HepG2 (cell line): ENCODE results near the gene NDUFS7. TPM values are rescaled to one million over a fixed set of nuclear protein-coding genes. Genes with fewer than 3 reads are reported as not detected.
A peak's percentile ranks its signal among the peaks of the same experiment; 100 is the strongest.

Experiments used
- CHD2 ChIP-seq: IDR thresholded peaks from 2 replicates; pipeline ENCODE4 v1.6.1; 2011; ENCODE audit warnings: low read depth, low read length, improper control_type of control experiment
- DNMT1 ChIP-seq: sonication (generic); formaldehyde crosslinking; IDR thresholded peaks from 2 replicates; pipeline ENCODE4 v1.5.1; 2020; ENCODE audit warnings: mild to moderate bottlenecking, missing genetic modification reagents
- E2F5 ChIP-seq: sonication (generic); formaldehyde crosslinking; conservative IDR thresholded peaks from 2 replicates; pipeline ENCODE4 v1.4.0; 2020; ENCODE audit warnings: missing genetic modification reagents
- FLYWCH1 ChIP-seq: sonication (generic); formaldehyde crosslinking; IDR thresholded peaks from 2 replicates; pipeline ENCODE4 v1.8.1; 2023; ENCODE audit warnings: mild to moderate bottlenecking, missing genetic modification reagents
- GLI4 ChIP-seq: sonication (generic); formaldehyde crosslinking; IDR thresholded peaks from 2 replicates; pipeline ENCODE4 v1.5.1; 2020; ENCODE audit warnings: missing genetic modification reagents, mild to moderate bottlenecking, moderate library complexity, borderline replicate concordance
- SPEN ChIP-seq: sonication (generic); formaldehyde crosslinking; IDR thresholded peaks from 2 replicates; pipeline ENCODE4 v1.5.1; 2020; ENCODE audit warnings: low read depth, mild to moderate bottlenecking, missing genetic modification reagents
- ZNF138 ChIP-seq: sonication (generic); formaldehyde crosslinking; IDR thresholded peaks from 2 replicates; pipeline ENCODE4 v1.5.0; 2020; ENCODE audit warnings: mild to moderate bottlenecking, low read depth, missing genetic modification reagents
- ZNF281 ChIP-seq: sonication (generic); formaldehyde crosslinking; IDR thresholded peaks from 2 replicates; pipeline ENCODE4 v1.4.0; 2020; ENCODE audit warnings: missing genetic modification reagents, borderline replicate concordance
- ZNF441 ChIP-seq: sonication (generic); formaldehyde crosslinking; IDR thresholded peaks from 2 replicates; pipeline ENCODE4 v1.7.0; 2021; ENCODE audit warnings: missing genetic modification reagents, borderline replicate concordance
- ZNF607 ChIP-seq: sonication (generic); formaldehyde crosslinking; IDR thresholded peaks from 2 replicates; pipeline ENCODE4 v1.5.1; 2020; ENCODE audit warnings: missing genetic modification reagents, mild to moderate bottlenecking, borderline replicate concordance
- ZNF616 ChIP-seq: sonication (generic); formaldehyde crosslinking; IDR thresholded peaks from 2 replicates; pipeline ENCODE4 v1.5.0; 2020; ENCODE audit warnings: low read depth, mild to moderate bottlenecking, missing genetic modification reagents
- ZNF639 ChIP-seq: conservative IDR thresholded peaks from 2 replicates; pipeline ENCODE4 v1.6.1; 2018; ENCODE audit warnings: missing genetic modification reagents
- ZNF777 ChIP-seq: sonication (generic); formaldehyde crosslinking; IDR thresholded peaks from 2 replicates; pipeline ENCODE4 v1.4.0; 2020; ENCODE audit warnings: missing genetic modification reagents
- ZXDC ChIP-seq: sonication (generic); formaldehyde crosslinking; IDR thresholded peaks from 2 replicates; pipeline ENCODE4 v1.5.0; 2020; ENCODE audit warnings: mild to moderate bottlenecking, missing genetic modification reagents
- polyA plus RNA-seq, 8 experiments: library from polyadenylated mRNA; depleted of rRNA in 3 of 8; stranded (reverse) in 7 of 8; unstranded in 1 of 8; fragments of >200 nt; fragmentation: Illumina TruSeq in 4 of 8; extraction: Trizol in 4 of 8; gene quantifications; 2 replicates each; pipeline versions ENCODE4 v1.2.1 to v1.2.3, GENCODE V29; 2011 to 2016; ENCODE audit warnings: low read depth in 4 of 8, missing spikeins in 1 of 8, mixed read lengths in 1 of 8; ENCODE audit not compliant: insufficient read depth in 1 of 8
- total RNA-seq, 5 experiments: library from RNA; depleted of rRNA; stranded (reverse); fragments of >200 nt; fragmentation: Illumina TruSeq; extraction: Trizol; gene quantifications; 2 replicates each; pipeline ENCODE4 v1.2.3, GENCODE V29; 2016; ENCODE audit warnings: low read depth in 1 of 5
- TF ChIP-seq, protein P1 (sequence below), 2 experiments: sonication (generic) in 1 of 2; formaldehyde crosslinking in 1 of 2; IDR thresholded peaks; 2 replicates each; pipeline versions ENCODE4 v1.4.0 to v1.6.1; 2018 to 2020; ENCODE audit warnings: missing genetic modification reagents in 2 of 2, borderline replicate concordance in 1 of 2, low read depth in 1 of 2, mild to moderate bottlenecking in 1 of 2, missing biosample characterization in 1 of 2
- TF ChIP-seq, protein P2 (sequence below): IDR thresholded peaks from 2 replicates; pipeline ENCODE4 v1.6.1; 2016; ENCODE audit warnings: missing compliant biosample characterization, missing genetic modification reagents, borderline replicate concordance

Gene NDUFS7
- total and polyA plus RNA-seq, 2 of the 13 experiments (the other 11 are each of a cell fraction or from before 2014, with no cell fraction given): 34.3 to 66.9 TPM

GRCh38 chr19:1401138-1401888 is 17.6 kb downstream of the NDUFS7 start, which contains the start of gene GAMT (continued):
- TF ChIP-seq ZNF777 (CRISPR knock-in tag) (peak; percentile 70), DNMT1 (CRISPR knock-in tag) (0 out of 2 replicates have a peak, but pooled peaks have one; percentile 40), CHD2 (peak; percentile 68; the same call in 1 of the 2 replicates), ZNF607 (CRISPR knock-in tag) (peak; percentile 84; the same call in 1 of the 2 replicates), ZNF616 (CRISPR knock-in tag) (peak; percentile 47; the same call in 1 of the 2 replicates), ZXDC (CRISPR knock-in tag) (no peak; the same call in none of the 2 replicates), ZNF281 (CRISPR knock-in tag) (peak; percentile 11; the same call in 1 of the 2 replicates), ZNF441 (0 out of 2 replicates have a peak, but pooled peaks have one; percentile 28), E2F5 (CRISPR knock-in tag) (peak; percentile 31; the same call in 1 of the 2 replicates), ZNF138 (CRISPR knock-in tag) (no peak), SPEN (CRISPR knock-in tag) (peak; percentile 47), GLI4 (CRISPR knock-in tag) (no peak), FLYWCH1 (no peak), ZNF639 (CRISPR knock-in tag) (no peak)
- TF ChIP-seq, protein P1, sequence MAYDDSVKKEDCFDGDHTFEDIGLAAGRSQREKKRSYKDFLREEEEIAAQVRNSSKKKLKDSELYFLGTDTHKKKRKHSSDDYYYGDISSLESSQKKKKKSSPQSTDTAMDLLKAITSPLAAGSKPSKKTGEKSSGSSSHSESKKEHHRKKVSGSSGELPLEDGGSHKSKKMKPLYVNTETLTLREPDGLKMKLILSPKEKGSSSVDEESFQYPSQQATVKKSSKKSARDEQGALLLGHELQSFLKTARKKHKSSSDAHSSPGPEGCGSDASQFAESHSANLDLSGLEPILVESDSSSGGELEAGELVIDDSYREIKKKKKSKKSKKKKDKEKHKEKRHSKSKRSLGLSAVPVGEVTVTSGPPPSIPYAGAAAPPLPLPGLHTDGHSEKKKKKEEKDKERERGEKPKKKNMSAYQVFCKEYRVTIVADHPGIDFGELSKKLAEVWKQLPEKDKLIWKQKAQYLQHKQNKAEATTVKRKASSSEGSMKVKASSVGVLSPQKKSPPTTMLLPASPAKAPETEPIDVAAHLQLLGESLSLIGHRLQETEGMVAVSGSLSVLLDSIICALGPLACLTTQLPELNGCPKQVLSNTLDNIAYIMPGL (CRISPR knock-in tag; IDR thresholded peaks at IDR 0.05; ENCODE audit: borderline replicate concordance in 1 of 2, low read depth in 1 of 2): peak in 1 of 2 experiments; percentile 41; a peak in 1 of 4 replicates
- TF ChIP-seq, protein P2, sequence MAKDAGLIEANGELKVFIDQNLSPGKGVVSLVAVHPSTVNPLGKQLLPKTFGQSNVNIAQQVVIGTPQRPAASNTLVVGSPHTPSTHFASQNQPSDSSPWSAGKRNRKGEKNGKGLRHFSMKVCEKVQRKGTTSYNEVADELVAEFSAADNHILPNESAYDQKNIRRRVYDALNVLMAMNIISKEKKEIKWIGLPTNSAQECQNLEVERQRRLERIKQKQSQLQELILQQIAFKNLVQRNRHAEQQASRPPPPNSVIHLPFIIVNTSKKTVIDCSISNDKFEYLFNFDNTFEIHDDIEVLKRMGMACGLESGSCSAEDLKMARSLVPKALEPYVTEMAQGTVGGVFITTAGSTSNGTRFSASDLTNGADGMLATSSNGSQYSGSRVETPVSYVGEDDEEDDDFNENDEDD (CRISPR knock-in tag): peak; percentile 60; the same call in 1 of the 2 replicates
